Brain microvascular endothelial cell (primary cell): ENCODE results near the gene CLEC2L.

Experiments used
- DNase-seq: peaks from one replicate; pipeline ENCODE4 v3.0.0-alpha.2; 2020
- H3K27ac ChIP-seq: fragments of 250-450 bp; sonication (Bioruptor Pico); 2 replicates; pipeline ENCODE4 v1.5.1; 2020; ENCODE audit warnings: mild to moderate bottlenecking, moderate library complexity
- H3K27me3 ChIP-seq: fragments of 250-450 bp; sonication (Bioruptor Pico); replicated peaks from 2 replicates; pipeline ENCODE4 v1.5.1; 2020; ENCODE audit warnings: mild to moderate bottlenecking
- H3K36me3 ChIP-seq: fragments of 250-450 bp; sonication (Bioruptor Pico); replicated peaks from 2 replicates; pipeline ENCODE4 v1.5.1; 2020; ENCODE audit warnings: mild to moderate bottlenecking
- H3K4me3 ChIP-seq: 2 replicates; pipeline ENCODE4 v1.5.1; 2011; ENCODE audit warnings: low read depth, mild to moderate bottlenecking, control low read depth, low read length, moderate library complexity
- in situ Hi-C: cut with HindIII; loops from 2 replicates; pipeline ENCODE4 v1.10.0; 2017; ENCODE audit warnings: low sequenced_read_pairs, low pct_ligation_motif_present
- TF ChIP-seq, protein P1 (sequence below): IDR thresholded peaks from 2 replicates; pipeline ENCODE4 v1.5.1; 2011; ENCODE audit warnings: low read depth, mild to moderate bottlenecking, moderate library complexity, low read length, control low read depth, inconsistent platforms; ENCODE audit errors: missing control alignments

The CLEC2L gene

GRCh38 chr7:139592801-139593461 is 69.4 kb downstream of the CLEC2L start:
- H3K27ac ChIP-seq, result no peak overlapping the region
- in situ Hi-C loops, result no loop called here
- TF ChIP-seq, protein P1, sequence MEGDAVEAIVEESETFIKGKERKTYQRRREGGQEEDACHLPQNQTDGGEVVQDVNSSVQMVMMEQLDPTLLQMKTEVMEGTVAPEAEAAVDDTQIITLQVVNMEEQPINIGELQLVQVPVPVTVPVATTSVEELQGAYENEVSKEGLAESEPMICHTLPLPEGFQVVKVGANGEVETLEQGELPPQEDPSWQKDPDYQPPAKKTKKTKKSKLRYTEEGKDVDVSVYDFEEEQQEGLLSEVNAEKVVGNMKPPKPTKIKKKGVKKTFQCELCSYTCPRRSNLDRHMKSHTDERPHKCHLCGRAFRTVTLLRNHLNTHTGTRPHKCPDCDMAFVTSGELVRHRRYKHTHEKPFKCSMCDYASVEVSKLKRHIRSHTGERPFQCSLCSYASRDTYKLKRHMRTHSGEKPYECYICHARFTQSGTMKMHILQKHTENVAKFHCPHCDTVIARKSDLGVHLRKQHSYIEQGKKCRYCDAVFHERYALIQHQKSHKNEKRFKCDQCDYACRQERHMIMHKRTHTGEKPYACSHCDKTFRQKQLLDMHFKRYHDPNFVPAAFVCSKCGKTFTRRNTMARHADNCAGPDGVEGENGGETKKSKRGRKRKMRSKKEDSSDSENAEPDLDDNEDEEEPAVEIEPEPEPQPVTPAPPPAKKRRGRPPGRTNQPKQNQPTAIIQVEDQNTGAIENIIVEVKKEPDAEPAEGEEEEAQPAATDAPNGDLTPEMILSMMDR, result no peak
- peaks cover 80% of the 10 kb centered on the region for H3K36me3 ChIP-seq
- no peak overlapping the region for H3K4me3 ChIP-seq
- no peaks in the 10 kb centered on the region for H3K27me3 ChIP-seq
- DNase-seq, result no peak

DNA sequence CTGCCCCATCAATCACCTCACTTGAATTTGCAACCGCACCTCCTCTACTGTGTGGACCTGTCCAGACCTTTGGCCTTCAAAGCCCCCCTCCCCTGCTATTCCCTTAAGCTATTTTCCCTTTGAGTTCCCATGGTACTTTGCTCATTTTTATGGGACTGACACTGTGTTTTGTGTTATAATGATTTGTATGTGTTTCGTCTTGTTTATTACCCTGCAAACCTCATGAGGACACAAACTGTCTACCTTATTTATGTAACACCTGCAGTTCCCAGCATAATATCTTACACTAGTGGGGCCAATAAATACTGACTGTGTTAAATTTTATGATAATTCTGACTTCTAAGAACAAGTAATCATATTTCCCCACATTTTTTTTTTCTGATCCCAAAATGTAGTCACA is 70.6 kb downstream of the CLEC2L start:
- in situ Hi-C loops, result no loop called here
- Histone ChIP-seq H3K36me3 (peaks cover 85% of the 10 kb centered on the region), H3K27me3 (no peaks in the 10 kb centered on the region), H3K4me3 (no peak overlapping the region), H3K27ac (no peak overlapping the region)
- DNase-seq, result no peak
- TF ChIP-seq, protein P1, result no peak
